Measurements from ENCODE around the gene IQCN. TPM values are rescaled to one million over a fixed set of nuclear protein-coding genes. Genes with fewer than 3 reads are reported as not detected.

The IQCN gene
- polyA plus RNA-seq, 4 donors, result 4.6 to 7.2 (median 5.5) TPM

- no peak for DNase-seq (ENCODE audit: low read depth in 4 of 4, low spot score in 3 of 4)
Observed at GRCh38 chr19:18245297-18245696, 29.0 kb downstream of the IQCN start.

DNA sequence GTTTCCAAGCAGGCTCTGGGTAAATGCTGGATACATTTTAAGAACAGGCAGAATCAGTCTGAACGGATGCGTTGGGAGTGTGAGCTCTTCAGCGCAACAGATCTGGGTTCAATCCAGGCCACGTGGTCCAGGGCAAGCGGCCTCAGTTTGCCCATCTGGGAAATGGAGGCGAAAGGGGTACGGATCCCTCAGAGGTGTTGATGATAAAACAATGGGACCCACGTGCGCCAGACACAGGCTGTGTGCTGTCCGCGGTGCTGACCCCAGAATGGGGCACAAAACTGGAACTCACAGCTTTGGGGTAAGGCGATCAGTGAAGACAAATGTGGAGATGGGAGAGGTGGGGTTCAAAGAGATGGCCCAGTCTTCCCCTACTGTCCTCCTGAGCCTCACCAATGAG is 34.9 kb downstream of the IQCN start:
- DNase-seq (ENCODE audit: low read depth in 4 of 4, low spot score in 3 of 4), result no peak

DNA sequence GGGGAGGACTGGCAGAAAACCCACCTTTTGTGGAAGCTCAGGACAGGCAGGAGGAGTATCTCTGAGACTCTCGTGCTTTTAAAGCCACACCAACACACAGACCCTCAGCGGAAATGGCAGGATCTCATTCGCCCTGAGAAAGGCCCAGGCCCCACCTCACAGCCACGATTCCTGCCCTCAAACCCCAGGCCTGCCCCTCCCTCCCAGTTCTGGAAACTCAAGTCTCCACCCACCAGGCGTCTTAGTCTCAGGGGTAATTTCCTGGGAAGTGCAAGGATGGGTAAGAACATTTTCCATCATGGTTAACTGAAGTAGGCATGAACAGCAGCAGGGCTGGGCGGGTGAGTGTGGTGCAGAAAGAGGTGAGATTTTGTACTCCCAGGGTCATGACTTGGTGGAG is 40.1 kb downstream of the IQCN start:
- DNase-seq (ENCODE audit: low read depth in 4 of 4, low spot score in 3 of 4), result no peak

DNA sequence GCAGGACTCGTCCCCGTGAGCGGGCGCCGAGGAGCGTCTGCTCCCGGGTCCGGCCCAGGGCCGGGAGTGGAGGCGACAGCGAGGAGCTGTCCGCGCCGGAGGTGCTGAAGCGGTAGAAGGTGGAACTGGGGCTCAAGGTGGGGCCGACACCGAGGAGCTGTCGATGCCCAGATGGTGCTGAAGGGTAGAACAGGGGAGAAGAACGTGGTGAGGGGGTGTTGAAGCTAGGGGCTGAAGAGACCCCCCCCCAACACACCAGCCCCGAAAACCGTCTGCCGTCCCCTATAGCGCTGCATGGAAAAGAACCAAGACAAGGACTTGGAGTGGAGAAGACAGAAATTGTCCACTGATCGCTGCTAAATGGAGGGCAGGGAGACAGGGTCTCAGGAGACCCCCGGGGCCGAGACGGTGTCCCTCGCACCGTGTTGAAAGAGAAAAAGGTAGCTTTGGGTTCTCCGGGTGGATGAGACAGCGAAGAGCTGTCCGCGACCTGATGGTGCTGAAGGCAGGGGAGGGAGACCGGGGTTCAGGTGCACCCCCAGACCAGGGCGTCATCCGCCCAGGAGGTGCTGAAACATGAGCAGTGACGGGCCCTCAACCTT is 40.9 kb downstream of the IQCN start:
- DNase-seq (ENCODE audit: low read depth in 4 of 4, low spot score in 3 of 4), result peak in 2 of 4 donors; percentile 61 to 62

- no peak for DNase-seq (ENCODE audit: low read depth in 4 of 4, low spot score in 3 of 4)
Observed at GRCh38 chr19:18232540-18233223, 41.6 kb downstream of the IQCN start.

DNA sequence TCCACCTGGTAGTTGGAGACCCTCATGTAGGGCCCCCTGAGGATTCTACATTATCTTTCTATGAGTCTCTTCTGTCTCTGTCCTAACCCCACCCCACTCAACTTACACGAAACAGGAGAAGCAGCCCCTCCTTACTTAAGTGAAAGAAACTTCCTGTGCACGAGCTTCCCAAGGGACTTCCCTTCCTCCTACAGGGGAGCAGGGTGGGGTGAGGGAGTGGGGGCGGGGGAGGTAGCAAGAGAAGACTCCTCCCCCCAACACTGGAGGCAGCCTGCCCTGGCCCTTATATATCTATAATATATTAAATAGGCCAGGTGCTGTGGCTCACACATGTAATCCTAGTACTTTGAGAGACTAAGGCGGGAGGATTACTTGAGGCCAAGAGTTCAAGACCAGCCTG is 42.5 kb downstream of the IQCN start:
- DNase-seq (ENCODE audit: low read depth in 4 of 4, low spot score in 3 of 4), result no peak

DNA sequence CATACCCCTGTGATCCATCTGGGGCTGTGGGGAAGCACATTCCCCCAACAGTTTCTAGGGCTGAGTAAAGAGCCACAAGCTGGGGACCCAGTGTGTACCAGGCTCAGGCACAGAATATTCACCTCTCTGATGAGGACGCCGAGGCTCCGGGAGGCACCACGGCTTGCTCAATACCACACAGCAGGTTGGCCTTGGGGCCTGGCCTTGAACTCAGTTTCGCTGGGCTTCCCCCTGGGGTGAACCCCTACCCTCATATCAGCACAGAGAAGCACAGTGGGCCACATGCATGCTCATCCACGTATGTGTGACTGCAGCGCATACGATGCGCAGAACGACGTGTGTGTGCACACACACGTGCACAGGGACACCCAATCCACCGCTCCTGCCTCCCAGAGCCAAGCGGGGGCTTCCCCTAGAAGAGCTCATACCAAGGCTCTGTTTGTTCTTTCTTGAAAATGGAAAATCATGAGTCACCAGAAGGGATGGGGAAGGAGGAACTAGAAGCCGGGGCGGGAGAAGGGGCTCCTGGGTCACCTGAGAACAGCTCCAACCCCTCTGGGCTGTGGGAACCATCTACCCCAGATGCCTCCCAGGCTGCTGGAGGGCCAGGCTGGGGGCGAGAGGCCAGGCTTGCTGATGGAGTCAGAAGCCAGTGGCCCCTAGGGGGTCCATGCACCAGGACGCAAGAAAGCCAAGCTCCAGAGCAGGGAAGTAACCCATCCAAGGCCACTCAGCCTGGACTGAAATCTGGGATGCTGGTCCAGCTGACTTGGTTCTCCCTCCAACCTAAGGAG is 43.1 kb downstream of the IQCN start:
- no peak for DNase-seq (ENCODE audit: low read depth in 4 of 4, low spot score in 3 of 4)

DNA sequence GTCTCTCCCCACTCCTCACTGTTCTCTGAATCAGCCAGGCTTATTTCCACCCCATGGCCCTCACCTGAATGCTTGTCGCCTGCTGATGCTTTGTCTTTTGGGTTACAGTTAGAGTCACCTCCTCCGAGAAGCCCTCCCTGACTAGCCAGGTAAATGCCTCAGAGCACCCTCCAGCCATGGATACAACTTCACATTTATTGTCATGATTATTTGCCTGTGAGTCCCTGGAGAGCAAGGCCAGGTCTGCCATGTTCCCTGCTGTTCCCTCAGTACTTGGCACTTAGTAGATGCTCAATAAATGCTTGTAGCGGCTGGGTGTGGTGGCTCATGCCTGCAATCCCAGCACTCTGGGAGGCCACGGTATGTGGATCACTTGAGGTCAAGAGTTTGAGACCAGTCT is 44.3 kb downstream of the IQCN start:
- no peak for DNase-seq (ENCODE audit: low read depth in 4 of 4, low spot score in 3 of 4)

GRCh38 chr19:18229474-18229873 is 44.8 kb downstream of the IQCN start:
- no peak for DNase-seq (ENCODE audit: low read depth in 4 of 4, low spot score in 3 of 4)

GRCh38 chr19:18227781-18228271 is 46.4 kb downstream of the IQCN start:
- no peak for DNase-seq (ENCODE audit: low read depth in 4 of 4, low spot score in 3 of 4)

DNA sequence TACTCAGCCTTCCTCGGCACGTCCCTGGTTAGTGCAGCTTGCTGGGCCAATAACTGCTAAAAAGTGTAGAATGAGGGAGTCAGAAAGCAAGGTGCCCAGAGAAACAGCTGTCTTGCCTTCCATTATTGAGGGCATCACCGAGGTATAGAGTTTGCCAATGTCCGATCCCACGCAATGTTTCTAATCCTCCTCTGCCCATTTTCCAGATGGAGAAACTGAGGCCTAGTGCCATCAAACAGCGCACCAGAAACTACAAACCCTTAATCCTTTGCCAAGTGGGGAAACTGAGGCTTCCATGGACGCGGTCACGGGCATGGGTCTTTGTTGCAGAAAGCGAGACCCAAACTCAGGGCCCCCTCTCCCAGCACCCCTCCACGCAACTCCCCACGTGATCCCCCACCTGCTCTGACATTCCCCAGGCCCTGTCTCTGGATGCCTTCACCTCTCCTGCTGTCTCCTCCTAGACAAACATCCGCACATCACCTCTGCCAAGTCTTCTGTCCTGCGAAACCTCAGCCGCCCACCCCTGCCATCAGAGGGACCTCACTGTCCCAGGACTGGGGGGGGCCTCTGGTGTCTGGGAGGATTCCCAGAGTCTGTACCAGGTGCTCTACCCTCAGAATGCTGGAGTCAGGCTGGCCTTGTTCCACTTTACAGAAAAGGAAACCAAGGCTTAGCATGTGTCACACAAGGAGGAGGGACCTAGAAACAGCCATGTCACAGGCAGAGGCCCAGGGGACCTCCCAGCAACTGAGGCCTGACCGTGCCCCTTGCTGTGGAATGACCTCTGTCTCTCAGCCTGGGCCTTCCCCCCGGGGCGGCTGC is 47.1 kb downstream of the IQCN start:
- no peak for DNase-seq (ENCODE audit: low read depth in 4 of 4, low spot score in 3 of 4)

GRCh38 chr19:18225702-18226468 is 48.4 kb downstream of the IQCN start, which contains the start of gene PDE4C:
Gene PDE4C (minus strand): TSS chr19:18226438. CDS start chr19:18226415, 23 bp downstream.
- no peak for DNase-seq (ENCODE audit: low read depth in 4 of 4, low spot score in 3 of 4)

GRCh38 chr19:18225355-18225701 is 48.9 kb downstream of the IQCN start:
- DNase-seq (ENCODE audit: low read depth in 4 of 4, low spot score in 3 of 4), result no peak

DNA sequence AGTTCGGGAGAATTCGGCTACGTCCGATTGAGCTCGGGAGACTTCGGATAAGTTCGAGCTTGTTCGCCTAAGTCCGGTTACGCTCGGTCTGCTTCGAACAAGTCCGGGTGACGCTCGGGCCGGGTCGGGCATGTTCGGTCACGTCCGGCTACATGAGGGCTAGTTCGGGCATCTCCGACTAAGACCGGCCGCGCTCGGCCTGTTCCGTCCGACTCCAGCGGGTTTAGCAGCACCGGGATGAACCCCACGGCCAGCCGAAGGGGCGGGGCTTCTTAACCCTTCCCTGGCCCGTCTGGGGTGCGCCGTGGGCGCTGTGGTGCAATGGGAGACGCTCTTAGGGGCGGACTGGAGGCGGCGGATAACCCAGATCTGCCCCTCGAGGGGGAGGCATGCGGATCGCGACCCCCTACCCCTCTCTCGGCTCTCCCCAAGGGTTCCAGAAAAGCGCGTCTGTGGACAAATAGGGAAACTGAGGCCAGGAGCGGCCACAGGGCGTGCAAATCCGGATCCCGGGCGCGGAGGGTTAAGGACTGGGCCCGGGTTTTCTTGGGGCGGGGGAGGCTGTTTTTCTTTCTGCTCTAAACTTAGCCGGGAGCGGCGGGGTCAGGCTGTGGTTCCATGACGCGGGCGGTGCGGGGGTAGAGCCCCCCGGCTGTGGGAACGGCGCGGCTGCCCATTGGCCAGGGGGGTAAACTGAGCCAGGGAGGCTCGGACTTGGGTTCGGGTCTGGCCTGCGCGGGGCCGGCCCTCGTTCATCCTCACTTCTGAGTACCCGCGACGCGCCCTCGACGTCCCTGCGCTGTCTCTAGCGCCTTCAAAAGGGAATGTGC is 49.5 kb downstream of the IQCN start:
- DNase-seq (ENCODE audit: low read depth in 4 of 4, low spot score in 3 of 4), result peak; percentile 93 to 95 (median 94)

- DNase-seq (ENCODE audit: low read depth in 4 of 4, low spot score in 3 of 4), result no peak
Observed at GRCh38 chr19:18223860-18224524, 50.3 kb downstream of the IQCN start.

DNA sequence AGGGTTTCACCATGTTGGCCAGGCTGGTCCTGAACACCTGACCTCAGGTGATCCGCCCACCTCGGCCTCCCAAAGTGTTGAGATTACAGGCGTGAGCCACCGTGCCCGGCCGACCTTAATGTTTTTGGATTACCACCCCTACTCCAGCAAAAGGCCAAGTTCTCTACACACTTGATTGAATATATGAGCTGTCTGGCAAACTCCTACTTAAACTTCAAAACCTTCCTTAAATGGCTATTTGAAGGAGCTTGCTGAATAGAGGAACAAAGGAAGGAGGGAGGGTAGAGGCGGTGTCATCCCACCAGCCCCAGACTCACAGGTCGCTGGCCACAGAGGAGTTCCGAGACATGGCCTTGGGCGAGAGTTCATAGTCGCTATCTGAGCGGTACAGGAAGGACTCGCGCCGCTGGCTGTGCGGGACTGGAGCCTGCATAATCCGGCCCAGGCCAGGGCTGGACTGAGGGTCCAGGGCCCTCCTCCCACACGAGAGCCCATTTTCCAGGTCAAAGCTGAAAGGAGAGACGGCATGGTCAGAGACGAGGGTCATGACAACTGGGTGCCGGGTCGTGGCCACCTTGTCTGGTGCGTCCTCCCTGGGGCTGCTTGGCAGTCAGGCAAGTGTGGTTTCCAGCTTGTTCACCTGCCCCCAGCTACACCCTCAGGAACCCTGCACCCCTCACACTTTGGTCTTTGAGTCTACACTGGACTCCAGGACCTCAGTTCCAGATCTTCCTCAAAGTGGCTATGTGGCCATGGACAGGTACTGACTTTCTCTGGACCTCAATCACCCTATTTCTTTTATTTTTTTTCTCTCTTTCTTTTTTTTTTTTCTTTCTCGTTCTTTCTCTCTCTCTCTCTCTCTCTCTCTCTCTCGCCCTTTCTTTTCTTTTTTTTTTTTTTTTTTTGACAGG is 52.2 kb downstream of the IQCN start:
- no peak for DNase-seq (ENCODE audit: low read depth in 4 of 4, low spot score in 3 of 4)

DNA sequence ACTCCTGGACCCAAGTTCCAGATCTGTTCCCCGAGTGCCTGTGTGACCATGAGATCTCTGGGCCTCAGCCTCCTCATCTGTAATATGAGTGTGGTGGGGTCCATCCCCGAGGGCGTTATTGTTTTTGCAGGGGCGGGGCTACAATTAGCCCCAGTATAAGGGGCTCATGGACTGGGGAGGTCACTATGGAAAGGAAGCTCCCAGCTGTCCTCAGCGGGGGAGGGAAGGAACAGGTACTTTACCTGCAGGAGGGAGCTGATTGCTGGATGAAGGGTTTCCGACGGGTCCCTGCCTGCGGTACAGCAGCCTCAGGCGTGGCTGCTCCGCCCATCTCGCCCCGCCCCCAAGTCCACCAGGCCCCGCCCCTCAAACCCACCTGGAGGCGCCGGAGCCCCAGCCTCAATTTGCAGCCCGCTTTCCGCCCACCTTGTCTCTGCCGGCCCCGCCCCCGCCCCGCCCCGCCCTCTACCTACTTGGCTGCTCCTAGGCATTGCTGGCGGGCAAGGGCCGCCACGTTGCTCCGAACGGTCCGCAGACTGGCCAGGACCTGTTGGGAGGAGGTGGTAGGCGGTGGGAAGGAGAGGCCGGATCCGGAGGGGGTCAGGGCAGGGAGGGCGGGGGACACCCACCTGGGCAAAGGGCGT is 53.5 kb downstream of the IQCN start:
- DNase-seq (ENCODE audit: low read depth in 4 of 4, low spot score in 3 of 4), result no peak

Data from right renal pelvis (tissue), 4 donors.